Spleen (tissue), 7 donors: ENCODE measurements around the gene ADAM8.

Experiments
- POLR2A ChIP-seq, 3 donors: fragments of 450-650 bp; IDR thresholded peaks; one replicate each; pipeline ENCODE4 v1.5.1; 2017; ENCODE audit warnings: antibody characterized with exemption in 3 of 3, mild to moderate bottlenecking in 1 of 3
- TF ChIP-seq, protein P1 (sequence below), 11 experiments: fragments of 200-600 bp in 7 of 11; fragments of 450-650 bp in 4 of 11; sonication (generic) in 4 of 11; IDR thresholded peaks in 8 of 11; conservative IDR thresholded peaks in 3 of 11; 1 replicate in 7 of 11; 2 replicates in 4 of 11; pipeline versions ENCODE4 v1.4.0 to v1.8.0; 2016 to 2021; ENCODE audit warnings: antibody characterized with exemption in 11 of 11, inconsistent platforms in 4 of 11, mild to moderate bottlenecking in 1 of 11
- donor health status: DM: no; HTN: no; CAD: no; lungs with moderate emphysema.
- donor health status: DM: no; HTN: no; CAD: no.
- donor health status: DM: no; HTN: no; CAD: no.

DNA sequence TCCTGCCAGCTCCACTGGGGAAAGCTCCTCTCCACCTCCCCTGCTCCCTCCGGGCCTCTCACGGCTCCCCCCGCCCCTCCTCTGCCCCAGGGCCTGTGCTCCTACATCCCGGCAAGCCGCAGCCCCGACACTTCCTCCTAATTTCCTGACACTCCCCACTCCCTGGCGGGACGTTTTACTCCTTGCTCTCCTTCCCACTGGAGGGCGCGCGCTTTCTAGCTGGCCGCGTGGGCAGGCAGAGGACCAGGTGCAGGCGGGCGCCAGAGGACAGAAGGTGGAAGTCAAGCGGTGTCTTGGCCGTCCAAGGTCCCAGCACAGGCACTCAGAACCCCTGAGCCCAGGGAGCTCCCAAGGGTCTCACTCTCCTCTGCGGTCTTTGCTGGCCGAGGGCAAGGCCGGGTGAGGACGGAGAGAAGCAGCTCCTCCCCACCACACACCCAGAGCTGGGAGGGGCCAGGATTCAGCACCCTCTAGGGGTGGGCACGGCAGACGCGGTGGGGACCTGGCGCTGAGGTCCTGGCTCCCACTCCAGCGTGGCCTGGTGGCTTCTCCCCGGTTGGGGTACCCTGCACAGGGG lies 19.1 kb downstream of the ADAM8 start:
- TF ChIP-seq, protein P1, sequence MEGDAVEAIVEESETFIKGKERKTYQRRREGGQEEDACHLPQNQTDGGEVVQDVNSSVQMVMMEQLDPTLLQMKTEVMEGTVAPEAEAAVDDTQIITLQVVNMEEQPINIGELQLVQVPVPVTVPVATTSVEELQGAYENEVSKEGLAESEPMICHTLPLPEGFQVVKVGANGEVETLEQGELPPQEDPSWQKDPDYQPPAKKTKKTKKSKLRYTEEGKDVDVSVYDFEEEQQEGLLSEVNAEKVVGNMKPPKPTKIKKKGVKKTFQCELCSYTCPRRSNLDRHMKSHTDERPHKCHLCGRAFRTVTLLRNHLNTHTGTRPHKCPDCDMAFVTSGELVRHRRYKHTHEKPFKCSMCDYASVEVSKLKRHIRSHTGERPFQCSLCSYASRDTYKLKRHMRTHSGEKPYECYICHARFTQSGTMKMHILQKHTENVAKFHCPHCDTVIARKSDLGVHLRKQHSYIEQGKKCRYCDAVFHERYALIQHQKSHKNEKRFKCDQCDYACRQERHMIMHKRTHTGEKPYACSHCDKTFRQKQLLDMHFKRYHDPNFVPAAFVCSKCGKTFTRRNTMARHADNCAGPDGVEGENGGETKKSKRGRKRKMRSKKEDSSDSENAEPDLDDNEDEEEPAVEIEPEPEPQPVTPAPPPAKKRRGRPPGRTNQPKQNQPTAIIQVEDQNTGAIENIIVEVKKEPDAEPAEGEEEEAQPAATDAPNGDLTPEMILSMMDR (IDR thresholded peaks at IDR 0.05 in 8 of 11, conservative IDR thresholded peaks at IDR 0.05 in 3 of 11) = peak in 7 of 11 experiments; percentile 6 to 50 (median 43)
- no peak for TF ChIP-seq POLR2A (IDR thresholded peaks at IDR 0.05)
